GM18511 (cell line): ENCODE measurements around the gene QKI.

Experiments used
- ATAC-seq: cut with Tn5 transposase; IDR thresholded peaks from one replicate; pipeline ENCODE4 v1.9.1; 2021; ENCODE audit warnings: mild to moderate bottlenecking, moderate library complexity; ENCODE audit not compliant: unreplicated experiment

QKI gene

DNA sequence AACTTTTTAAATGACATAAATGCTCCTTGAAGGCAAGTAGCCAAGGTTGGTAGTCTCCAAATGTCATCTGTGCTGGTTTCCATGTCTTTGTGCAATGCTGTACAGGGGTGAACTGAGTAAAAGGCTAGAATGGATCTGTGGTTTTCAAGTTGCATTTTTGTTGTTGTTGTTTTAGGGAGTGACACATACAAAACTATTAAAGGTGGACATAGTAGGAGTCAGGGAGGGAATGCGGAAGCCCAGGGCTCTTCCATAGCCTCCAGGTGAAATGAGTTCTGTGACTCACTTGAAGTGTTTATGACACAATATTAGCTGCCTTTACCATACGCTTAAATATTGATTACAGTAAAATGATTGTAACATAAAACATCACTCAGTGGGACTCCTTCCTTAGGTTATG lies 22.5 kb upstream of the QKI start:
- ATAC-seq, result no peak

- no peak for ATAC-seq
Measured at GRCh38 chr6:163392533-163392932, 22.0 kb upstream of the QKI start.

- ATAC-seq, result no peak
Measured at GRCh38 chr6:163393923-163394322, 20.6 kb upstream of the QKI start.

GRCh38 chr6:163394659-163395058 lies 19.9 kb upstream of the QKI start:
- no peak for ATAC-seq

- no peak for ATAC-seq
Measured at GRCh38 chr6:163395122-163395830, 19.2 kb upstream of the QKI start.

- no peak for ATAC-seq
Measured at GRCh38 chr6:163395831-163396185, 18.7 kb upstream of the QKI start.

DNA sequence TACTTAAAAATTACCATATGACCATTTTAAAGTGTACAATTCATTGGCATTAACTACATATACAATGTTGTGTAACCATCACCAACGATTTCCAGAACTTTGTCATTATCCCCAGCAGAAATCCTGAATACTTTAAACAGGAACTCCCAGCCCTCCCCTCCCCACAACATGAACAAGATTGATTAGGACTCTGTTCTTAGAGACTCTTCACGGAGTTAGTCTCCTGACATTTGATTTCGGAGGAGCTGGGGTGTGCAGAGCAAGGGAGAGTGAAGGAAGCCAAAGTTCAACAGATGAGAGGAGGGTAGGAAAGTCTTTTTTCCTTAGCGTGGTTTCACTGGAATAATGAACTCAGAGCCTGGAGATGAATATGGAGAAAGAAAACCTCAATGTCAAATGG lies 17.2 kb upstream of the QKI start:
- no peak for ATAC-seq

GRCh38 chr6:163398115-163398514 lies 16.4 kb upstream of the QKI start:
- ATAC-seq, result no peak

DNA sequence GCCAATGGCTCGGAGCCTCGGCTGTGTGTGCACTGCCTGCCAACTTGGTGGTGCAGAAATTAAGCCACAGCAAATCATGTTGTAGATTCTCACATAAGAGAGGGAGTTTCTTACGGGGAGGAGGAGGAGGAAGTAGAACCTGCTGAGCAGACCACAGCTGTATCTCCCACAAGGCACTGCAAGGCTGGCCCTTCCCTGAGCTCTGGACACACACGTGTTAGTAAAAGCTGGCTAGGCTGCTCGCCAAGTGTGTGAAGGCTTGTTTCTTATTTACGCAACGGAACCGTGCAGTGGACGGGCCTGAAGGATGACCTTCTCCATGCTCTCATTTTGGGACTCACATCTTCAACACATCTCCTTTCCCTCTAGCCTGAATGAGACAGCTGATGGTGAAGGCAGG lies 15.7 kb upstream of the QKI start:
- ATAC-seq, result peak; percentile 73

GRCh38 chr6:163400509-163400908 lies 14.0 kb upstream of the QKI start:
- no peak for ATAC-seq

GRCh38 chr6:163401039-163401885 lies 13.3 kb upstream of the QKI start:
- ATAC-seq, result no peak

- ATAC-seq, result no peak
Measured at GRCh38 chr6:163402616-163403015, 11.9 kb upstream of the QKI start.

- ATAC-seq, result no peak
Measured at GRCh38 chr6:163404825-163405265, 9.7 kb upstream of the QKI start.

DNA sequence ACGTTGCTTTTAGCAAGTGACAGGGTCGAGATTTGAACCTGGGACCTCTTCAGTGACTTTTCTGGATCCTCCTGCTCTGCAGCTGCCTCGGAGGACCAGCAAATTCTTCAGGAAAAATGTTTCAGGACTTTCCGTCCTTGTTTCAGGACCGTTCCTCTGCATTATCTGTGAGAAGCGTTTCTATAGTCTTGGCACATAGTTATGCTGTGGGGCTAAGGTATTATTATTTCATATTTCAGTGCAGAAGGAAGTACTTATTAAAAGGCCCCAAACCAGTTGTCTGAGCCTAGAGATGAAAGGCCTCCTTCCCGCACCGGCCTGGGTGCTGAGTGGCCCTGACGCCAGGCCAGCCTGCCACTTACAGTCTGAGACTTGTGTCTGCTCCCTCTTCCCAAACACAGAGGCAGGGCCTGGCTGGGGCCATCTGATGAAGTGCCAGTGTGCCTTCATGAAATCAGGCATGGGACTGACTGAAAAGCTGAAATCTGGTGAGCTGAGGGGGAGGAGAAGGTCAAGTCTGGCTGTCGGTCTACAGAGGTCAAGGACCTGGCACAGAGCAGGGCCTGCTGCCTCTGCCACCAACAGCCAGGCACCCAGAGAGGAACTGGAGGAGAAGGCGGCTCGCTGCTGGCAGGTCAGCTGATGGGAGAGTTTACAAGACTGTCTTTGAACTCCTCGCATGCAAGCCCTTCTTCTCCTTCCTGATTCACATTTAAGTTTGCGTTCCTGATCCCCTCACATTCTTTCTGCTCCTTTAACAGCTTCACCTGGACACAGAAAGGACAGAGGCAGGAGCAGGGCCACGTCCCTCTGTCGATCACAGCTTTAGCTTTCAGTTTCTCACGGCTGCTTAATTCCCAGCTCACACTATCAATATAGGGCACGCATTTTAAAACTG lies 8.9 kb upstream of the QKI start:
- peak; percentile 86 for ATAC-seq

DNA sequence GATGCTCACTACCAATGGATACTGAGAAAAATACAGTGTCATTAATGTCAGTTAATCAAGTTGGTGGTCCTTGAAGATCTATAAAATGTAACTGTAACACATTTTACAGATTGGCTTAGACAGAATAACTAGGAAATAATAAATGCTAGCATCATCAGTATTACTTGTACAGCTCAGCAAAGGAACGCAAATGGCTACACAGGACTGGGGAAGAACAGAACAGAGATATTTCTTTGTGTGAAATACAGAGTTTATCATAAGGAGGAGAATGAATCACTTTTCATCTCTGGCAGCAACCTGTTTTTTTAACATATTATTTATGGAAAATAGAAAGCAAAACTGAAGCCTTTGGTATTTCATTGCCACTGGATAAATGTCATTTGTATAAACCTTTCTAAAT lies 8.2 kb upstream of the QKI start:
- ATAC-seq, result peak; percentile 25

DNA sequence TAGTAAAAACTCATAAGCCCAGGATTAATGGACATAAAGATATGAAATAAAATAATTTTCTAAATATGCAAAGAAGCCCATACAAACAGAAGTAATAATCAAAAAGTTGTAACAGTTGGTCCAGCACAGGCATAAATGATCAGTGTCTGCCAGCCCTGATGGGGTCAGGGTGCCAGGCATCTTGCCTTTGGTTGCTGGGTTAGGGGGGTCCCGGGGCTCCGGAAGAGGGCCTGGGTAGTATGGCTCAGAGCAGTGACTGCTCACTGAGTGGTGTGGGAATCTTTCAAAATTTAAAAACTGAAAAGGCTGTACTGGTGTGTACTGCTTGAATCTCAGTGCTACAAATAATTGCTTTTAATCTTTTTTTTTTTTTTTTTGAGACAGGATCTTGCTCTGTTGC lies 7.7 kb upstream of the QKI start:
- ATAC-seq, result no peak

GRCh38 chr6:163408352-163408991 lies 6.0 kb upstream of the QKI start:
- ATAC-seq, result no peak

GRCh38 chr6:163409712-163410111 lies 4.8 kb upstream of the QKI start:
- no peak for ATAC-seq

DNA sequence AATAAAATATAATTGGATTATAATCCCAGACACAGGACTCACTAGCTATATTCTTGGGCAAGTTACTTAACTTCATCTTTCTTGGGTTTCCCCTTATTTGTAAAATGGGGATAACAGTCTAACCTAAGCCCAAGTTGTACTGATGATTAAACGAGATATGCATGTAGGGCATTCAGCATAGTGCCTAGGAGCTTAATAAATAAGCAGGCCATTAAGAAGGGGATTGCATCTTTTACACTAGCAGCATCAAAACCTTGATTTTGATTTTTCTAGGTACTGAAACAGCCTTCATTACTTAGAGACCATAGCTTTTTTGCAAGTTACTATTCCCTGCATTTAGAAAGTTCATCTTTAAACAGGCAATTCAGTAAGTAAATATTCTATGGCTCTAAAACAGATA lies 2.2 kb upstream of the QKI start:
- ATAC-seq, result no peak

GRCh38 chr6:163412801-163413344 lies 1.6 kb upstream of the QKI start:
- ATAC-seq, result no peak
